K562 (cell line): ENCODE measurements around the gene SLC1A7.

Experiments used
- BCLAF1 ChIP-seq, 2 experiments: fragments of 450-650 bp in 1 of 2; IDR thresholded peaks; 2 replicates each; pipeline ENCODE4 v1.6.1; 2011 to 2017; ENCODE audit warnings: low read depth in 2 of 2, antibody characterized with exemption in 1 of 2, borderline replicate concordance in 1 of 2, low read length in 1 of 2, mild to moderate bottlenecking in 1 of 2, mixed read lengths in 1 of 2; ENCODE audit not compliant: control insufficient read depth in 1 of 2
- BRD9 ChIP-seq: fragments of 450-650 bp; IDR thresholded peaks from 2 replicates; pipeline ENCODE4 v1.6.1; 2018; ENCODE audit warnings: low read depth; ENCODE audit not compliant: partially characterized antibody
- CTCF ChIP-seq, 3 experiments: IDR thresholded peaks in 2 of 3; conservative IDR thresholded peaks in 1 of 3; 2 replicates each; pipeline ENCODE4 v1.5.1; 2011 to 2012; ENCODE audit warnings: low read length in 3 of 3, mild to moderate bottlenecking in 3 of 3, control low read depth in 2 of 3, improper control_type of control experiment in 1 of 3, inconsistent platforms in 1 of 3, low read depth in 1 of 3, mixed read lengths in 1 of 3, moderate library complexity in 1 of 3; ENCODE audit not compliant: insufficient read depth in 2 of 3
- FOS ChIP-seq: IDR thresholded peaks from 3 replicates; pipeline ENCODE4 v1.6.1; 2011; ENCODE audit not compliant: insufficient read length; ENCODE audit errors: extremely low read depth
- KLF13 ChIP-seq: fragments of 450-650 bp; IDR thresholded peaks from 2 replicates; pipeline ENCODE4 v1.6.1; 2016; ENCODE audit warnings: missing genetic modification characterization, low read depth, mild to moderate bottlenecking, missing compliant biosample characterization, moderate library complexity, borderline replicate concordance
- RB1 ChIP-seq: fragments of 450-650 bp; IDR thresholded peaks from 2 replicates; pipeline ENCODE4 v1.6.1; 2017; ENCODE audit warnings: low read depth, mild to moderate bottlenecking
- SMC3 ChIP-seq: conservative IDR thresholded peaks from 2 replicates; pipeline ENCODE4 v1.6.1; 2011; ENCODE audit warnings: low read depth, low read length, improper control_type of control experiment; ENCODE audit not compliant: insufficient read depth
- TAF1 ChIP-seq: IDR thresholded peaks from 2 replicates; pipeline ENCODE4 v1.6.1; 2011; ENCODE audit warnings: mild to moderate bottlenecking, low read length, moderate library complexity; ENCODE audit not compliant: insufficient read depth, control insufficient read depth, severe bottlenecking; ENCODE audit errors: extremely low read depth
- TEAD4 ChIP-seq, 2 experiments: sonication (generic) in 1 of 2; formaldehyde crosslinking in 1 of 2; IDR thresholded peaks; 2 replicates each; pipeline versions ENCODE4 v1.6.1 to v1.8.0; 2012 to 2022; ENCODE audit warnings: borderline replicate concordance in 1 of 2, inconsistent platforms in 1 of 2, low read length in 1 of 2, mild to moderate bottlenecking in 1 of 2, missing genetic modification reagents in 1 of 2

GRCh38 chr1:53111073-53111556, 31.3 kb downstream of the SLC1A7 start:
- no peak for TF ChIP-seq CTCF (IDR thresholded peaks at IDR 0.05 in 2 of 3, conservative IDR thresholded peaks at IDR 0.05 in 1 of 3; ENCODE audit: insufficient read depth in 2 of 3, low read depth in 1 of 3, low read length in 3 of 3)
- no peak for TF ChIP-seq TEAD4 (IDR thresholded peaks at IDR 0.05; ENCODE audit: low read length)
- TF ChIP-seq TEAD4 (CRISPR knock-in tag; IDR thresholded peaks at IDR 0.05; ENCODE audit: borderline replicate concordance), result no peak
- no peak for TF ChIP-seq BCLAF1 (IDR thresholded peaks at IDR 0.05; ENCODE audit: borderline replicate concordance in 1 of 2, control insufficient read depth in 1 of 2, low read depth in 2 of 2, low read length in 1 of 2)
- TF ChIP-seq FOS, result no peak
- no peak for TF ChIP-seq RB1
- TF ChIP-seq BRD9, result no peak
- TF ChIP-seq TAF1, result no peak
- TF ChIP-seq SMC3, result no peak
- TF ChIP-seq KLF13 (tag), result no peak
